SK-N-SH treated with all-trans-retinoic acid at 6 μM for 48 hours (cell line): ENCODE measurements around the gene PAK6.

ENCODE experiments used
- ATAC-seq: fragments of 200-7000 bp; cut with Tn5 transposase; 3 replicates; pipeline ENCODE4 v1.9.1; 2020; ENCODE audit warnings: mild to moderate bottlenecking, moderate library complexity
- ARNTL ChIP-seq: fragments of 450-650 bp; formaldehyde crosslinking; IDR thresholded peaks from 2 replicates; pipeline ENCODE4 v1.5.0; 2020; ENCODE audit warnings: low read depth, mild to moderate bottlenecking, moderate library complexity, borderline replicate concordance
- BACH2 ChIP-seq: fragments of 250-450 bp; sonication (Bioruptor Pico); IDR thresholded peaks from 2 replicates; pipeline ENCODE4 v1.9.0; 2021; ENCODE audit warnings: mild to moderate bottlenecking, borderline replicate concordance
- CSDC2 ChIP-seq: fragments of 250-450 bp; sonication (Bioruptor Pico); IDR thresholded peaks from 2 replicates; pipeline ENCODE4 v1.5.0; 2020; ENCODE audit warnings: mild to moderate bottlenecking, moderate library complexity
- ESRRG ChIP-seq: fragments of 250-450 bp; sonication (Bioruptor Pico); IDR thresholded peaks from 2 replicates; pipeline ENCODE4 v1.6.1; 2021; ENCODE audit warnings: mild to moderate bottlenecking
- GLIS3 ChIP-seq: fragments of 250-450 bp; sonication (Bioruptor Pico); IDR thresholded peaks from 2 replicates; pipeline ENCODE4 v1.5.0; 2020; ENCODE audit warnings: mild to moderate bottlenecking, moderate library complexity
- ISL1 ChIP-seq: fragments of 250-450 bp; sonication (Bioruptor Pico); IDR thresholded peaks from 2 replicates; pipeline ENCODE4 v2.1.2; 2022; ENCODE audit warnings: mild to moderate bottlenecking, moderate library complexity
- OSR1 ChIP-seq: fragments of 250-450 bp; sonication (Bioruptor Pico); IDR thresholded peaks from 2 replicates; pipeline ENCODE4 v1.8.0; 2022; ENCODE audit warnings: moderate library complexity, mild to moderate bottlenecking, inconsistent platforms
- PPARA ChIP-seq: fragments of 250-450 bp; sonication (Bioruptor Pico); IDR thresholded peaks from 2 replicates; pipeline ENCODE4 v1.5.0; 2020; ENCODE audit warnings: mild to moderate bottlenecking, borderline replicate concordance
- RARB ChIP-seq: fragments of 250-450 bp; sonication (Bioruptor Pico); IDR thresholded peaks from 2 replicates; pipeline ENCODE4 v1.8.0; 2021; ENCODE audit warnings: mild to moderate bottlenecking, moderate library complexity
- TCF4 ChIP-seq: fragments of 250-450 bp; sonication (Bioruptor Pico); IDR thresholded peaks from 2 replicates; pipeline ENCODE4 v1.8.0; 2021; ENCODE audit warnings: mild to moderate bottlenecking, moderate library complexity, borderline replicate concordance
- TOX ChIP-seq: fragments of 250-450 bp; sonication (Bioruptor Pico); IDR thresholded peaks from 2 replicates; pipeline ENCODE4 v1.8.0; 2021; ENCODE audit warnings: mild to moderate bottlenecking, moderate library complexity, borderline replicate concordance
- ZC3H10 ChIP-seq: fragments of 250-450 bp; sonication (Bioruptor Pico); IDR thresholded peaks from 2 replicates; pipeline ENCODE4 v1.5.1; 2021; ENCODE audit warnings: mild to moderate bottlenecking, moderate library complexity
- ZFP3 ChIP-seq: fragments of 250-450 bp; sonication (Bioruptor Pico); IDR thresholded peaks from 2 replicates; pipeline ENCODE4 v1.5.0; 2020; ENCODE audit warnings: mild to moderate bottlenecking, moderate library complexity
- ZFP30 ChIP-seq: fragments of 450-650 bp; formaldehyde crosslinking; IDR thresholded peaks from 2 replicates; pipeline ENCODE4 v1.5.0; 2022; ENCODE audit warnings: mild to moderate bottlenecking, moderate library complexity
- ZNF565 ChIP-seq: fragments of 450-650 bp; formaldehyde crosslinking; conservative IDR thresholded peaks from 2 replicates; pipeline ENCODE4 v1.5.0; 2020; ENCODE audit warnings: low read depth, mild to moderate bottlenecking, moderate library complexity
- ZNF70 ChIP-seq: fragments of 450-650 bp; formaldehyde crosslinking; IDR thresholded peaks from 2 replicates; pipeline ENCODE4 v1.5.0; 2020; ENCODE audit warnings: mild to moderate bottlenecking, moderate library complexity
- ZNF8 ChIP-seq: fragments of 450-650 bp; formaldehyde crosslinking; IDR thresholded peaks from 2 replicates; pipeline ENCODE4 v1.5.0; 2020; ENCODE audit warnings: mild to moderate bottlenecking, moderate library complexity
- TF ChIP-seq, protein P1 (sequence below): fragments of 250-450 bp; sonication (Bioruptor Pico); IDR thresholded peaks from 2 replicates; pipeline ENCODE4 v1.5.1; 2020; ENCODE audit warnings: low read depth, mild to moderate bottlenecking, moderate library complexity
- TF ChIP-seq, protein P2 (sequence below): fragments of 250-450 bp; sonication (Bioruptor Pico); IDR thresholded peaks from 2 replicates; pipeline ENCODE4 v1.8.0; 2021; ENCODE audit warnings: low read depth, mild to moderate bottlenecking, moderate library complexity, borderline replicate concordance
- TF ChIP-seq, protein P3 (sequence below): fragments of 250-450 bp; sonication (Bioruptor Pico); IDR thresholded peaks from 2 replicates; pipeline ENCODE4 v1.5.0; 2020; ENCODE audit warnings: mild to moderate bottlenecking, moderate library complexity
- TF ChIP-seq, protein P4 (sequence below): fragments of 250-450 bp; sonication (Bioruptor Pico); IDR thresholded peaks from 2 replicates; pipeline ENCODE4 v1.5.1; 2021; ENCODE audit warnings: mild to moderate bottlenecking, moderate library complexity

Gene PAK6

DNA sequence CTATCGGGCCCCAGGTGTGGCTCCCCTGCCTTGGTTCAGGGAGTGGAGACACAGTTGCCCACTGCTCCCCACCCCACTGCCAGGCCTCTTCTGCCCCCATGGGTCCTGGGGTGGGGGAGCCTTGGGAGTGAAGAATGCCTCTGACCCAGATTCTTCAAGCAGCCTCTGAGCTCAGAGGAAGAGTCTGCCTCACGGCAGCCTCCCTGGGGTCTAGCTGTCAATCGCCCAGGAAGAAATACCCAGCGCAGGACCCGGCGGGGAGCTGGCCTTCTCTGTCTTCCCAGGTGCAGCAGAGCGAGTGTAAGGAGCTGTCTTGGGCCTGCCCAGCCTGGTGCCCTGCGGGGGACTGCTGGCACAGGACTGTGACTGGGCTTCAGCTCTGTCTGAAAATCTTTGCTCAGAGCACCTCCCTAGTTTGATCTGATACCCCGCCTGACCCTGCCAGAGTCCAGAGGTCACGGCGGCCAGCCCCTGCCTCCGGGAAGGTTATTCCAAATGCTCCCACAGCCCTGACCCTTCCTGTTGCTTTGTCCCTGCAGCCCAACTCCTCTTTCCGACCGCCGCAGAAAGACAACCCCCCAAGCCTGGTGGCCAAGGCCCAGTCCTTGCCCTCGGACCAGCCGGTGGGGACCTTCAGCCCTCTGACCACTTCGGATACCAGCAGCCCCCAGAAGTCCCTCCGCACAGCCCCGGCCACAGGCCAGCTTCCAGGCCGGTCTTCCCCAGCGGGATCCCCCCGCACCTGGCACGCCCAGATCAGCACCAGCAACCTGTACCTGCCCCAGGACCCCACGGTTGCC is 33.0 kb downstream of the PAK6 start:
- no peak for TF ChIP-seq CSDC2
- TF ChIP-seq ZNF565, result no peak
- TF ChIP-seq, protein P1, sequence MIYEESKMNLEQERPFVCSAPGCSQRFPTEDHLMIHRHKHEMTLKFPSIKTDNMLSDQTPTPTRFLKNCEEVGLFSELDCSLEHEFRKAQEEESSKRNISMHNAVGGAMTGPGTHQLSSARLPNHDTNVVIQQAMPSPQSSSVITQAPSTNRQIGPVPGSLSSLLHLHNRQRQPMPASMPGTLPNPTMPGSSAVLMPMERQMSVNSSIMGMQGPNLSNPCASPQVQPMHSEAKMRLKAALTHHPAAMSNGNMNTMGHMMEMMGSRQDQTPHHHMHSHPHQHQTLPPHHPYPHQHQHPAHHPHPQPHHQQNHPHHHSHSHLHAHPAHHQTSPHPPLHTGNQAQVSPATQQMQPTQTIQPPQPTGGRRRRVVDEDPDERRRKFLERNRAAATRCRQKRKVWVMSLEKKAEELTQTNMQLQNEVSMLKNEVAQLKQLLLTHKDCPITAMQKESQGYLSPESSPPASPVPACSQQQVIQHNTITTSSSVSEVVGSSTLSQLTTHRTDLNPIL, result no peak
- no peak for TF ChIP-seq PPARA (CRISPR knock-in tag)
- TF ChIP-seq, protein P2, sequence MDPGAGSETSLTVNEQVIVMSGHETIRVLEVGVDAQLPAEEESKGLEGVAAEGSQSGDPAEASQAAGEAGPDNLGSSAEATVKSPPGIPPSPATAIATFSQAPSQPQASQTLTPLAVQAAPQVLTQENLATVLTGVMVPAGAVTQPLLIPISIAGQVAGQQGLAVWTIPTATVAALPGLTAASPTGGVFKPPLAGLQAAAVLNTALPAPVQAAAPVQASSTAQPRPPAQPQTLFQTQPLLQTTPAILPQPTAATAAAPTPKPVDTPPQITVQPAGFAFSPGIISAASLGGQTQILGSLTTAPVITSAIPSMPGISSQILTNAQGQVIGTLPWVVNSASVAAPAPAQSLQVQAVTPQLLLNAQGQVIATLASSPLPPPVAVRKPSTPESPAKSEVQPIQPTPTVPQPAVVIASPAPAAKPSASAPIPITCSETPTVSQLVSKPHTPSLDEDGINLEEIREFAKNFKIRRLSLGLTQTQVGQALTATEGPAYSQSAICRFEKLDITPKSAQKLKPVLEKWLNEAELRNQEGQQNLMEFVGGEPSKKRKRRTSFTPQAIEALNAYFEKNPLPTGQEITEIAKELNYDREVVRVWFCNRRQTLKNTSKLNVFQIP (CRISPR knock-in tag), result no peak
- TF ChIP-seq ZFP30, result no peak
- no peak for TF ChIP-seq GLIS3
- no peak for TF ChIP-seq OSR1 (CRISPR knock-in tag)
- TF ChIP-seq, protein P3, sequence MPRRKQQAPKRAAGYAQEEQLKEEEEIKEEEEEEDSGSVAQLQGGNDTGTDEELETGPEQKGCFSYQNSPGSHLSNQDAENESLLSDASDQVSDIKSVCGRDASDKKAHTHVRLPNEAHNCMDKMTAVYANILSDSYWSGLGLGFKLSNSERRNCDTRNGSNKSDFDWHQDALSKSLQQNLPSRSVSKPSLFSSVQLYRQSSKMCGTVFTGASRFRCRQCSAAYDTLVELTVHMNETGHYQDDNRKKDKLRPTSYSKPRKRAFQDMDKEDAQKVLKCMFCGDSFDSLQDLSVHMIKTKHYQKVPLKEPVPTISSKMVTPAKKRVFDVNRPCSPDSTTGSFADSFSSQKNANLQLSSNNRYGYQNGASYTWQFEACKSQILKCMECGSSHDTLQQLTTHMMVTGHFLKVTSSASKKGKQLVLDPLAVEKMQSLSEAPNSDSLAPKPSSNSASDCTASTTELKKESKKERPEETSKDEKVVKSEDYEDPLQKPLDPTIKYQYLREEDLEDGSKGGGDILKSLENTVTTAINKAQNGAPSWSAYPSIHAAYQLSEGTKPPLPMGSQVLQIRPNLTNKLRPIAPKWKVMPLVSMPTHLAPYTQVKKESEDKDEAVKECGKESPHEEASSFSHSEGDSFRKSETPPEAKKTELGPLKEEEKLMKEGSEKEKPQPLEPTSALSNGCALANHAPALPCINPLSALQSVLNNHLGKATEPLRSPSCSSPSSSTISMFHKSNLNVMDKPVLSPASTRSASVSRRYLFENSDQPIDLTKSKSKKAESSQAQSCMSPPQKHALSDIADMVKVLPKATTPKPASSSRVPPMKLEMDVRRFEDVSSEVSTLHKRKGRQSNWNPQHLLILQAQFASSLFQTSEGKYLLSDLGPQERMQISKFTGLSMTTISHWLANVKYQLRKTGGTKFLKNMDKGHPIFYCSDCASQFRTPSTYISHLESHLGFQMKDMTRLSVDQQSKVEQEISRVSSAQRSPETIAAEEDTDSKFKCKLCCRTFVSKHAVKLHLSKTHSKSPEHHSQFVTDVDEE (CRISPR knock-in tag), result no peak
- no peak for TF ChIP-seq ZNF70 (CRISPR knock-in tag)
- TF ChIP-seq ESRRG (CRISPR knock-in tag), result no peak
- no peak for TF ChIP-seq ZC3H10
- TF ChIP-seq ZNF8 (CRISPR knock-in tag), result no peak
- no peak for TF ChIP-seq BACH2 (CRISPR knock-in tag)
- no peak for TF ChIP-seq RARB (CRISPR knock-in tag)
- no peak for TF ChIP-seq TCF4 (CRISPR knock-in tag)
- TF ChIP-seq ISL1 (CRISPR knock-in tag), result no peak
- TF ChIP-seq ZFP3, result no peak
- TF ChIP-seq TOX (CRISPR knock-in tag), result no peak
- TF ChIP-seq, protein P4, sequence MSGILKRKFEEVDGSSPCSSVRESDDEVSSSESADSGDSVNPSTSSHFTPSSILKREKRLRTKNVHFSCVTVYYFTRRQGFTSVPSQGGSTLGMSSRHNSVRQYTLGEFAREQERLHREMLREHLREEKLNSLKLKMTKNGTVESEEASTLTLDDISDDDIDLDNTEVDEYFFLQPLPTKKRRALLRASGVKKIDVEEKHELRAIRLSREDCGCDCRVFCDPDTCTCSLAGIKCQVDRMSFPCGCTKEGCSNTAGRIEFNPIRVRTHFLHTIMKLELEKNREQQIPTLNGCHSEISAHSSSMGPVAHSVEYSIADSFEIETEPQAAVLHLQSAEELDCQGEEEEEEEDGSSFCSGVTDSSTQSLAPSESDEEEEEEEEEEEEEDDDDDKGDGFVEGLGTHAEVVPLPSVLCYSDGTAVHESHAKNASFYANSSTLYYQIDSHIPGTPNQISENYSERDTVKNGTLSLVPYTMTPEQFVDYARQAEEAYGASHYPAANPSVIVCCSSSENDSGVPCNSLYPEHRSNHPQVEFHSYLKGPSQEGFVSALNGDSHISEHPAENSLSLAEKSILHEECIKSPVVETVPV (CRISPR knock-in tag), result no peak
- no peak for ATAC-seq

DNA sequence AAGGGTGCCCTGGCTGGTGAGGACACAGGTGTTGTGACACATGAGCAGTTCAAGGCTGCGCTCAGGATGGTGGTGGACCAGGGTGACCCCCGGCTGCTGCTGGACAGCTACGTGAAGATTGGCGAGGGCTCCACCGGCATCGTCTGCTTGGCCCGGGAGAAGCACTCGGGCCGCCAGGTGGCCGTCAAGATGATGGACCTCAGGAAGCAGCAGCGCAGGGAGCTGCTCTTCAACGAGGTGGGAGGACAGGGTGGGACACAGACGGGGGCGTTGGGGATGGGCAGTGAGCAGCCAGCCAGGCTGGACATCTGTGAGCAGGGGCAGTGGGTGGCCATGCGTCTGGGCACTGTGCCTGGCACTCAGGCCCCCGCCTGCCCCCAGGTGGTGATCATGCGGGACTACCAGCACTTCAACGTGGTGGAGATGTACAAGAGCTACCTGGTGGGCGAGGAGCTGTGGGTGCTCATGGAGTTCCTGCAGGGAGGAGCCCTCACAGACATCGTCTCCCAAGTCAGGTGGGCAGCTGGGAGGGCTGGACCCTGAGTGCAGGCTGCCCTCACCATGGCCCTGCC is 33.7 kb downstream of the PAK6 start:
- TF ChIP-seq ARNTL (CRISPR knock-in tag), result no peak
- no peak for TF ChIP-seq ZFP3
- TF ChIP-seq, protein P1, result no peak
- TF ChIP-seq BACH2 (CRISPR knock-in tag), result no peak
- TF ChIP-seq, protein P4 (CRISPR knock-in tag), result no peak
- no peak for TF ChIP-seq ZC3H10
- TF ChIP-seq OSR1 (CRISPR knock-in tag), result no peak
- no peak for TF ChIP-seq ESRRG (CRISPR knock-in tag)
- no peak for ATAC-seq
